Nephron progenitor cell (in vitro differentiated cells): ENCODE results near the gene PALM2AKAP2.

Experiments used
- DNase-seq: peaks from one replicate; pipeline ENCODE4 v3.0.0; 2021
- H3K27ac Mint-ChIP-seq: 2 replicates; pipeline ENCODE4 v1.8.0; 2021; ENCODE audit warnings: mild to moderate bottlenecking, moderate library complexity, mixed read lengths
- H3K27me3 Mint-ChIP-seq: 2 replicates; pipeline ENCODE4 v1.8.0; 2021; ENCODE audit warnings: mild to moderate bottlenecking, low read depth, mixed read lengths; ENCODE audit not compliant: poor library complexity
- H3K36me3 Mint-ChIP-seq: 2 replicates; pipeline ENCODE4 v1.8.0; 2021; ENCODE audit warnings: low read depth, mixed read lengths
- H3K4me1 Mint-ChIP-seq: 2 replicates; pipeline ENCODE4 v1.8.0; 2021; ENCODE audit warnings: mixed read lengths
- H3K4me3 Mint-ChIP-seq: 2 replicates; pipeline ENCODE4 v1.8.0; 2021; ENCODE audit warnings: mild to moderate bottlenecking, moderate library complexity, mixed read lengths
- H3K9me3 Mint-ChIP-seq: 2 replicates; pipeline ENCODE4 v1.8.0; 2021; ENCODE audit warnings: mild to moderate bottlenecking, moderate library complexity, mixed read lengths
- TF ChIP-seq, protein P1 (sequence below): fragments of 200-600 bp; sonication (generic); IDR thresholded peaks from 2 replicates; pipeline ENCODE4 v1.5.0; 2021; ENCODE audit warnings: antibody characterized with exemption

The PALM2AKAP2 gene

DNA sequence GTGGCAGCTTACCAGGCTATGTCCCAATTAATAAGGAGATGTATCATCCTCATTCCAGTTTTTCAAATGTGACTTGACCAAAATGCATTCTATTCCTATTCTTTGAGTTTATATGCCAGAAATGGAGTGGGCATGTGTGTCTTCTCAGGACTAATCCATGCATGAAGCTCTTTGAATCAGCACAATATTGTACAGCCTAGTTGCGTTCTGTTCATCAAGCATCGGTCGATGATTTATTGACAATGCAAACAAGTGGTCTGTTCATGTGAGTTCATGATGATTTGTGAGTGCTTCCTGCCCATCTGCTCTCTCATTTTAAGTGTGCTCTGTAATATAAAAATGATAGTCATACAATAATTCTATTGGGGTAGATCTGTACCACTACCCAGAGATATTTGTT is 48.3 kb downstream of the PALM2AKAP2 start:
- Mint-ChIP-seq H3K27me3 (no peaks in the 10 kb centered on the region), H3K4me1 (peaks cover 3% of the 10 kb centered on the region), H3K4me3 (no peak overlapping the region), H3K27ac (no peak overlapping the region), H3K36me3 (peaks cover 25% of the 10 kb centered on the region), H3K9me3 (peaks cover 14% of the 10 kb centered on the region)
- TF ChIP-seq, protein P1, sequence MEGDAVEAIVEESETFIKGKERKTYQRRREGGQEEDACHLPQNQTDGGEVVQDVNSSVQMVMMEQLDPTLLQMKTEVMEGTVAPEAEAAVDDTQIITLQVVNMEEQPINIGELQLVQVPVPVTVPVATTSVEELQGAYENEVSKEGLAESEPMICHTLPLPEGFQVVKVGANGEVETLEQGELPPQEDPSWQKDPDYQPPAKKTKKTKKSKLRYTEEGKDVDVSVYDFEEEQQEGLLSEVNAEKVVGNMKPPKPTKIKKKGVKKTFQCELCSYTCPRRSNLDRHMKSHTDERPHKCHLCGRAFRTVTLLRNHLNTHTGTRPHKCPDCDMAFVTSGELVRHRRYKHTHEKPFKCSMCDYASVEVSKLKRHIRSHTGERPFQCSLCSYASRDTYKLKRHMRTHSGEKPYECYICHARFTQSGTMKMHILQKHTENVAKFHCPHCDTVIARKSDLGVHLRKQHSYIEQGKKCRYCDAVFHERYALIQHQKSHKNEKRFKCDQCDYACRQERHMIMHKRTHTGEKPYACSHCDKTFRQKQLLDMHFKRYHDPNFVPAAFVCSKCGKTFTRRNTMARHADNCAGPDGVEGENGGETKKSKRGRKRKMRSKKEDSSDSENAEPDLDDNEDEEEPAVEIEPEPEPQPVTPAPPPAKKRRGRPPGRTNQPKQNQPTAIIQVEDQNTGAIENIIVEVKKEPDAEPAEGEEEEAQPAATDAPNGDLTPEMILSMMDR, result no peak
- DNase-seq, result no peak
